ENCODE results near the gene ZNF358.

ZNF358 gene

GRCh38 chr19:7562646-7563393, 46.9 kb downstream of the ZNF358 start:
- peak in 1 of 3 donors; percentile 16 for DNase-seq

DNA sequence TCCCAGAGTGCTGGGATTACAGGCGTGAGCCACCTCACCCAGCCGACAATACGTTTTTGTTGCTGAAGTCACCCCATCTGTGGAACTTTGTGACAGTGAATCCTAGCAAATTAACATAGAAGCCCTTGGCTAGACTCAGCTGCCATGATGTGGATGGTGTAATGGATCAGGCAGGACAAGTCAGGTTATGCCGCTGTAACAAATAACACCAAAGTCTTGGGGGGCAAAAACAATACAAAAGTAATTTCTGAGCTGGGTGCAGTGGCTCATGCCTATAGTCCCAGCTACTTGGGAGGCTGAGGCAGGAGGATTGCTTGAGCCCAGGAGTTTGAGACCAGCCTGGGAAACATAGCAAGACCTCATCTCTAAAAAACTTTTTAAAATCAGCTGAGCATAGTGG, 49.0 kb downstream of the ZNF358 start:
- DNase-seq, result no peak

DNA sequence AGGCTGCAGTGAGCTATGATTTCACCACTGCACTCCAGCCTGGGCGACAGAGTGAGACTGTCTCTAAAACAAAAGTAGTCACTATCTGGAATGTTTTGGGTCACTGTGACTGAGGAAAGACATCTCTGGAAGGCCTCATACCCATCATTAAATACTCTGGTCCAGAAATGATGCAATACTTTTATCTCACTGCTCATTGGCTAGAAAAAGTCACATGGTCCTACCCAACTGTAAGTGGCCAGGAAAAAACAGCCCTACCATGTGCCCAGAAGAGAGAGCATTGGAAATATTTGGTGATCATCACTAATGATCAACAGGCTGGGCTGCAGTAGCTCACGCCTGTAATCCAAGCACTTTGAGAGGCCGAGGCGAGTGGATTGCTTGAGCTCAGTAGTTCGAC, 49.4 kb downstream of the ZNF358 start:
- DNase-seq, result no peak

Data from suppressor macrophage treated with lipopolysaccharide for 1 hour (primary cell).